ENCODE measurements around the gene ST8SIA1.
"Not testable (repeated sequence)": the region's sequence is repeated elsewhere in the genome, so short reads cannot be mapped to it uniquely, and the experiment has no call there.

The ST8SIA1 gene

DNA sequence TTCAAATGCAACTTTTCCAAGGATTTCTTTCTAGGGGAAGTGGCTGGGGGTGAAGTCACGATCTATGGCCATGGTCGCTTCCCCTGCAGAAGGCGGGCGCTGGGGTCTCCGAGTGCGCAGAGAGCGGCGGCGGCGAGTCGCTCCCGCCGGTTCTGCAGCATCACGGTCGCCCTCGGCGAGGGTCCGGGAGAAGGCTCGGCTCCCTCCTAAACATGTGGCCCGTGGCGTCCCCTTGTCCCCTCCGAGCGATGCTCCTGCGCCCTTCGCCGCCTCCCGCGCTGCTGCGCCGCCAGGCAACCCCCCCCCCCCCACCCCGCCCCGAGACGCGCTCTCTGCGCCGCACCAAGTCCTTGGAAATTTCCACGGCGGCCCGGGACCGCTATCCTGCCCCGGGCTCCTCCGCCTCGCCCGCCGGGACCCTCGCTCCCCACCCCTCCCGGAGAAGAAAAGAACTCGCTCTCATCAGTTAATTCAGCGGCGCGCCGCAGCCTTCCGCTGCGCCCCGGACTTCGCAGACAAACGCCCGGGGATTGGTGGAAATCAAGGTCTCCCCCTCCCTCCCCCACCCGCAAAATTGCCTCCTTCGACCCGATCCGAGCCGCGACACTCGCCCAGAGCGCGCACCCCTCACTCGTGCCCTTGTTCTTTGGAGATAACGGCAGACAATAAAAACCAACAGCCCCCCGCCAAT lies at the start of gene ST8SIA1:
Gene ST8SIA1, minus strand, starts transcription at position 298 of the 691 bp plus-strand sequence. CDS start 475 bp downstream, outside the sequence.
- peak; percentile 65 for DNase-seq

GRCh38 chr12:22380031-22380430 lies 45.5 kb upstream of the ST8SIA1 start:
- no peak for DNase-seq

DNA sequence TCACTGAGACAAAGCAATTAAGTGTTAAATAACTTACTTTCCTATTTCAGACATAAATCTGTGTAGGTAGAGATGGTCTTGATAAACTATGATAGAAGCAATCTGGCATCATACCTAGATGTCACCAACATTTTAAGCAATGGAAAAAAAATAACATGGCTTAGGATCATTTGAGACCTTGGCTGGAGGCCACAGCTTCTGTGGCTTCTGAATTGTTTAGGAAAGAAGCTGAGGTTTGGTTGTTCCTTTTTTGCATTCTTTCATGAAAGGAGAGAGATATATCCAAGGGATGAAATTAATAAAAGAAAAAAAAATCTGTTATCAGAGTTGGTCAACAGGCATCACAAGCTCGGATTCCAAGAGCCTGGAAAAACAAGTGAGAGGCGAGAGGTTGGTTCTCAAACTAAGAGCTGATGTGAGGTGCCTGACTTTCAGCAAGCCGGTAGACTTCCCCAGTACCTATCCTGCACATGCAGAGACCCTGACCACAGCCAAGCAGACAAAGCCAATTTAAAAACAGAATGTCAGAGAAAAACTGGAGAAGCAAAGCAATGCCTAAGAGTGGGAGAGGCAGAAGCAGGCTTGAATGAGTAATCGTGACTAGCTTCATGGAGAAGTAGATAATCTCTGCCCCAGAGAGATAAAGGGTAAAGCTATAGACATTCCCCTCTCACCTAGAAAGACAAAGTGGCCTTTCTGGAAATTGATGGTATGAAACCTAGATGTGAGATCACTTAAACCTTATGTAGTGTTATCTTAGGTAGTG lies 43.4 kb upstream of the ST8SIA1 start:
- no peak for DNase-seq

GRCh38 chr12:22376596-22377150 lies 42.2 kb upstream of the ST8SIA1 start:
- DNase-seq, result not testable (repeated sequence)

GRCh38 chr12:22374508-22374907 lies 40.0 kb upstream of the ST8SIA1 start:
- DNase-seq, result no peak

- no peak for DNase-seq
Measured at GRCh38 chr12:22372277-22372837, 37.9 kb upstream of the ST8SIA1 start.

- DNase-seq, result no peak
Measured at GRCh38 chr12:22366181-22366580, 31.7 kb upstream of the ST8SIA1 start.

GRCh38 chr12:22361785-22362184 lies 27.3 kb upstream of the ST8SIA1 start:
- no peak for DNase-seq

DNA sequence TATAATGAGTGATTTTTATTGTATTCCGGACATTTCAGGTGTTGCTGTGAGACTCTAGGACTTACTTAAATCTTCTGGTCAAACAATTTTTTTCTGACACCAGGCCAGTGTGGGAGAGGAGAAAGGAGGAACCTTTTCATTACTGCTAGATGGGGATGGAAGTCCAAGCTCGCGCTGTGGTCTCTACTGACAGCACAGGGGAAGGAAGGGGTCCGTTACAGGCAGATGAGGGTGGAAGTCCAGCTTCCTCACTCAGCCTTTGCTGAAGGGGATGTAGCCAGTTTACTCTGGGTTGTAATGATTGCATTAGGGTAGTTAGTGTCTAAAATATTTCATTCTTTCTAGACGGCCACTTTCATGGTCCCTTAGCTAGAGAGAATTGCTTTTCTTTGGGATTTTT lies 26.3 kb upstream of the ST8SIA1 start:
- DNase-seq, result no peak

- DNase-seq, result no peak
Measured at GRCh38 chr12:22357531-22357930, 23.0 kb upstream of the ST8SIA1 start.

- DNase-seq, result no peak
Measured at GRCh38 chr12:22356231-22356630, 21.7 kb upstream of the ST8SIA1 start.

DNA sequence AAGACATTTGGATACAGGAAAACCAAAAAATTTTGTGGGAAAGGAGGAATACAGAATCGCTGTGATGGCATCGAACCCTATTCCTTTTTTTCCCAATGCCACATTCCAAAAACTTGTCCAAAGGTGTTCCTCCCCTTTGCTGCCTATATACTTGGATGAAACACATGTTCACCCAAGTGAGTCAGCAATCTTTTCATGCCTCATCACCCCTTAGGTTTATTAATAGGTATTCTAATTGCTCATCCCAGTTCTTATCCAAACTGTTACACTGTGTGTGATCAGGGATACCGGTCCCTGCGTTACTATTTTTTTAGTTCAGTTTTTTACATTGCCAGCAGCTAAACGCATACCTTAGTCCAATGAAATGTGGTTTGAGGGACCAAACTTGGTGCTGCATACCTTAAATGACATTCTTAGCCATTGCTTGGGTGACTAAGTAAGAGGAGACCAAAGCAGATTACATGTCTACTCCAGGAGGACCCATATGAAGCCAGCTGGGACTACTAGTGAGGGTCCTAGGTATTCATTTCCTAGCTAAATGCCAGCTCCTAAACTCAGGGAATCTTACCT lies 20.6 kb upstream of the ST8SIA1 start:
- no peak for DNase-seq

DNA sequence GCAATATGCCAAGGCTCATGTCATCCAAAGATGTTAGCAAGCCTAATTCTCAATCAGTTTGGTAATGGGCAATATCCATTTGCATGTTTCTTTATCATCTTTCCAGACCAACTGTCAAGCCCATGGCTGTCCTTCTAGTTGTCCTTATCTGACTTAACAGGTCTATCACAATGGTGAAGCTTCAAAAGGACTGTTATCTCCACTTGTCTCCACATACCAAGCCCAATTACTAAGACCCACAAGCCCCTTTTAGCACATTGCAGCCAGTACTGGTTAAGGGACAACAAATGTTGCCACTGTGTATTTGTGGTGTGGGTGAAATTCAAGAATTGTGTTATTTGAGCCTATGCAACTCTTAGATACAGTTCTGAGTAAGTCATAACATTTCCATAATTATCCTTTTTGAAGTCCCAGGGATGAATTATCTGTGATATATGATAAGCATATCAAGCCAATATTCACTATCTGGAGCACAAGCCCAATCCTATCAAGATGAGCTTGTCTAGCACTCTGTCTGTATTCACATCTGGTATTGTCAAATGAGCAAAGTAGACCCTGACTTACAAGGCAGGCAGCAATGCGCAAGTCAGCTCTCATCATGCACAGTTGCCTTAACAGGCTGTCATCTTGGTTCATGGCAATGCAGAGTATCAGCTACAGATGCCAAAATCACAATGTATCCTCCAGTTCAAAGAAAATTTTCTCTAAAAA lies 19.3 kb upstream of the ST8SIA1 start:
- no peak for DNase-seq

DNA sequence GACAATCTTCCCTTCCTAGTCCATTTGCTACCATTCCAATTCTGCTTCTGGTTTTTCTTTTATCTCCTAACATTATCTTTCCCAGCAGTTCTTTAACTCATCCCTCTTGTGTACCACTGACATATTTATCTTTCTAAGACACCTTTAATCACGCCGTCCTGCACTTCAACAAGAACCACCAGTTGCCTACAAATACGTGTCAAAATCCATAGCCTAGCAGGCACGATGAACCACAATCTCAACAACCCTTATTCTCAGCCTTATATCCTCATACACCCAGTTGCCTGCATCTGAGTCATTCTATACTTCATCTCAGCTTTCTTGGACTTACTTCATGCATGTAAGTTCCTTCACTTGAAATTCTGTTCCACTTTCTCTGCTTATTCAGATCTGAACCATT lies 16.4 kb upstream of the ST8SIA1 start:
- no peak for DNase-seq

DNA sequence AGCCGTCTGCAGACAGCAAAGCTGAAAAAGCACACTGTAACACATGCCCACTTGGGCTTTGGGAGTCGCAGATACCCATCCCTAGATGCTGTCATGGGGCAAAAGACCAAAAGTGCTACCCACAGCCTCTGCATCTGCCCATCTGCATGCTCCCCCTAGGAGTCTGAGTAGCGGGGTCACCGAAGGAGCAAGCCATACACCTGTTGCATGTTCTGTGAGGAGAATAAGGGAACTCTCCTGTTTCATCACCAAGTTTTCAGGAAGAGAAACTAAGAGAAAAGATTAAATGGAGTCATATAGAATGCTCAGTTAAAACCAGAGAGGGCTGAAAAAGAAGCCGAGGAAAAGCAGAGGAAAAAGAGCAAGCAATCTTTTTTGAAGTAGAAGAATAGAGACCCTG lies 13.7 kb upstream of the ST8SIA1 start:
- no peak for DNase-seq

GRCh38 chr12:22340143-22340542 lies 5.6 kb upstream of the ST8SIA1 start:
- no peak for DNase-seq

DNA sequence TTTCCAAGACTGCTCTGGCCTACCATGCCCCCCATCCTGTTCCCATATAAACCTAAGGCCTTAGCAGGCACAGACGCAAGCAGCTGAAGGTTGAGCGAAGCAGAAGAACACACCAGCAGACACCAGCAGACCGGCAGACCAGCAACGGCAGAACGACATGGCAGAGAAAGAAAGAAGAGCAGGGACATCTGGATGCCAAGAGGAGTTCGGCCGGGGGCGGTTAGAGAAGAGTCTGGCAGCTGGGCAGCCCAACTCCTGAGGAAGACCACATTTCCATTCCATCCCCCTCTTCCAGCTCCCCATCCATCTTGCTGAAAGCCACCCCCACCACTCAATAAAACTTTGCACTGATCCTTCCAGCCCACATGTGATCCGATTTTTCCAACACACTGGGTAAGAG lies 5.2 kb upstream of the ST8SIA1 start:
- DNase-seq, result no peak

DNA sequence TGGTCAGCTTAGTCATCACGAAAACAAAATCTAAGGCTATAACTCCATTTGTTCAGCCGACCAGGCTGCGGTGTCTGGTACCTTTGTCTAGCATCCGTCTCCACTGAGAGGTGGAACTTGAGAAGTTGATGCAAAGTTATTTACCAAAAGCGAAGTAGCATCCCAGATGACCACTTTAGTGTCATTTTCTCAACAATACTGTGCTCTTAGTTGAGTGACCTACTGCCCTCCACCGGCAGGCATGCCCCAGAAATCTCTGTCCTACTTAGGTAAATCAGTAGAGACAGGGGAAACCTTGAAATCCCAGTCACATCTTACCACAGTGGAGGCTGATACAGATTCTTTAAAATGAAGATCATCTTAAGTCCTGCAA lies 1.3 kb upstream of the ST8SIA1 start:
- no peak for DNase-seq

DNA sequence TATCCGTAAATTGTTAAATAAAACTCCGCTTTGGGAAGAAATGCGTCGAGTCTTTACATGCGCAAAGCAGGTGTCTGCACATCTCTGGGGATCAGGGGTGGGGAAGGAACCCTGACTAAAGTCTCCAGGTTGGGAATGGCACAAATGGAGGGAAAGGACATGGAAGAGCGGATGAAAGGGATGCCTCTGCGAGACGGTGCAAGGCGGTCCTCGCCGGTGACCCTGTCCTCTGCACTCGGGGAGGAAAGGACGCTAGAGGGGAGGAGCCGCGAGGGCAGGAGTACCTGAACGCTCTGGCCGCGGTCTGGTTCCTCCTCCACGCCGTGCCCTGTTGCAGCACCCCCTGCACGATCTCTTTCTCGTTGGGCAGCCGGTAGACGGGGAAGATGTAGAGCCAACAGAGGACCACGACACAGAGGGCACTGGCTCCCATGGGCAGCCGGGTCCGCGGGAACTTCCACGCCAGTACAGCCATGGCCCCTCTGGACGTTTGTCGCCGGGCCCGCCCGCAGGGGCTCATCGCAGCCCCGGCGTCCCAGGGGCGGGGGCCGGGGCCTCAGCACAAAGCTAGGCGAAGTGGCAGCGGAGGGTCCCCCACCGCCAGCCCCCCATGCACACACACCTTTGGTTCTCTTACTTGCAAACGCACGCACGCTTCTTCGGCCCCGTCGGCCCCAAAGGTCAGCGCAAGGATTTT lies 646 bp downstream of the ST8SIA1 start:
- DNase-seq, result peak; percentile 9

GRCh38 chr12:22333186-22333712 lies 1.3 kb downstream of the ST8SIA1 start:
- no peak for DNase-seq

GRCh38 chr12:22332202-22332601 lies 2.3 kb downstream of the ST8SIA1 start:
- DNase-seq, result no peak

- no peak for DNase-seq
Measured at GRCh38 chr12:22329621-22330020, 4.9 kb downstream of the ST8SIA1 start.
